HEK293 (cell line): ENCODE data around the gene CEBPB.

Experiments
- GLIS2 ChIP-seq: fragments of 450-650 bp; formaldehyde crosslinking; IDR thresholded peaks from 2 replicates; pipeline ENCODE4 v1.5.1; 2016; ENCODE audit warnings: missing biosample characterization, missing genetic modification characterization
- SP7 ChIP-seq: fragments of 450-650 bp; formaldehyde crosslinking; IDR thresholded peaks from 2 replicates; pipeline ENCODE4 v1.5.1; 2016; ENCODE audit warnings: missing biosample characterization, missing genetic modification characterization
- YY1 ChIP-seq: fragments of 450-650 bp; formaldehyde crosslinking; IDR thresholded peaks from 2 replicates; pipeline ENCODE4 v1.5.1; 2018; ENCODE audit warnings: missing biosample characterization, missing genetic modification characterization
- ZNF138 ChIP-seq: fragments of 450-650 bp; formaldehyde crosslinking; IDR thresholded peaks from 2 replicates; pipeline ENCODE4 v1.5.1; 2016; ENCODE audit warnings: missing biosample characterization, missing genetic modification characterization, borderline replicate concordance
- ZNF707 ChIP-seq: fragments of 450-650 bp; formaldehyde crosslinking; IDR thresholded peaks from 2 replicates; pipeline ENCODE4 v1.5.1; 2016; ENCODE audit warnings: missing biosample characterization, missing genetic modification characterization
- TF ChIP-seq, protein P1 (sequence below): fragments of 450-650 bp; formaldehyde crosslinking; IDR thresholded peaks from 2 replicates; pipeline ENCODE4 v1.5.1; 2017; ENCODE audit warnings: missing biosample characterization, missing genetic modification characterization
- TF ChIP-seq, protein P2 (sequence below): fragments of 450-650 bp; formaldehyde crosslinking; IDR thresholded peaks from 2 replicates; pipeline ENCODE4 v1.5.1; 2016; ENCODE audit warnings: missing biosample characterization, missing genetic modification characterization
- TF ChIP-seq, protein P3 (sequence below): fragments of 450-650 bp; formaldehyde crosslinking; IDR thresholded peaks from 2 replicates; pipeline ENCODE4 v1.5.1; 2016; ENCODE audit warnings: missing biosample characterization, missing genetic modification characterization
- TF ChIP-seq, protein P4 (sequence below): fragments of 450-650 bp; formaldehyde crosslinking; IDR thresholded peaks from 2 replicates; pipeline ENCODE4 v1.5.1; 2016; ENCODE audit warnings: missing biosample characterization, missing genetic modification characterization
- TF ChIP-seq, protein P5 (sequence below): fragments of 450-650 bp; formaldehyde crosslinking; IDR thresholded peaks from 2 replicates; pipeline ENCODE4 v1.5.1; 2016; ENCODE audit warnings: missing biosample characterization, missing genetic modification characterization

DNA sequence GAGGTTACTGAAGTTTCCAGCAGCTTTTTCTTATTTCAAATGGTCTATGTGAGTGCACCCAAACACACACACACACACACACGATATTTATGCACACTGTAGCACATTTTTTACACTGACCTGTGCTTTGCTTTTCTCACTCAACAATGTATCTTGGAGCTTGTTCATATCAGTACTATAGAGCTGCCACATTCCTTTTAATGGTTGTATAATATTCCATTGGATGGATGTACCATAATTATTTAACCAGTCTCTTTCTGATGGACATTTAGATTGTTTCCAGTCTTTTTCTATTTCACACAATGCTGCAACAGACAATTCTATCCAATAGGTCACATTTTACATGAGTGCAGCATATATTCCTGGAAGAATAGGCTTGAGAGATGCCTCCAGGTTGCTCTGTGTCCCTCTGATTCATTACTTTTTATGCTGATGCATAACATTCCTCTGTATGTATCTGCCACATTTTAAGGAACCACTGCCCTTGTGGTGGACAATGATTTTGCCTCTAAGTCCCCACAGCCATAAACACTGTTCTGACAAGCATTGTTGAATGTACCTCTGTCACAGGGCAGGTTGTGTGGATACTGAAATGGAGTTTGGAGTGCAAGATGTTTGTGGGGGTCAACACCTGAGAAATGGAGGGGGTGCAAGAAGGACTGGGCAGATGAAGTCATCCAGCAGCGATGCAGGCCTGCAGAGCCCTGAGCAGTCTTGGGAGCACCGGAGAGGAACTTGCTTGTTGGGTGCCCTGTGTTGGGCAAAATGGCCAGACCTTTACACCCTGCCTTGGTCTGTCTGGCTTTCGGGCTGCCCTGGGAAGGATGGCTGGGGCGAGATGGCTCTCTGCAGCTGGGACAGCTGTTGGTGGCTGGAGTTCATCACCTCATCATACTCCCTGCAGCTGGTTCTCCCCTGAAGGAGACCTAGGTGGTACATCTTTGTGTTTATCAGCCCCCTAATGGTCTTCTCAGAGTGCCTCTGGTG lies 13.6 kb downstream of the CEBPB start:
- TF ChIP-seq, protein P1, sequence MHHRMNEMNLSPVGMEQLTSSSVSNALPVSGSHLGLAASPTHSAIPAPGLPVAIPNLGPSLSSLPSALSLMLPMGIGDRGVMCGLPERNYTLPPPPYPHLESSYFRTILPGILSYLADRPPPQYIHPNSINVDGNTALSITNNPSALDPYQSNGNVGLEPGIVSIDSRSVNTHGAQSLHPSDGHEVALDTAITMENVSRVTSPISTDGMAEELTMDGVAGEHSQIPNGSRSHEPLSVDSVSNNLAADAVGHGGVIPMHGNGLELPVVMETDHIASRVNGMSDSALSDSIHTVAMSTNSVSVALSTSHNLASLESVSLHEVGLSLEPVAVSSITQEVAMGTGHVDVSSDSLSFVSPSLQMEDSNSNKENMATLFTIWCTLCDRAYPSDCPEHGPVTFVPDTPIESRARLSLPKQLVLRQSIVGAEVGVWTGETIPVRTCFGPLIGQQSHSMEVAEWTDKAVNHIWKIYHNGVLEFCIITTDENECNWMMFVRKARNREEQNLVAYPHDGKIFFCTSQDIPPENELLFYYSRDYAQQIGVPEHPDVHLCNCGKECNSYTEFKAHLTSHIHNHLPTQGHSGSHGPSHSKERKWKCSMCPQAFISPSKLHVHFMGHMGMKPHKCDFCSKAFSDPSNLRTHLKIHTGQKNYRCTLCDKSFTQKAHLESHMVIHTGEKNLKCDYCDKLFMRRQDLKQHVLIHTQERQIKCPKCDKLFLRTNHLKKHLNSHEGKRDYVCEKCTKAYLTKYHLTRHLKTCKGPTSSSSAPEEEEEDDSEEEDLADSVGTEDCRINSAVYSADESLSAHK (tag by site-specific recombination): no peak
- TF ChIP-seq GLIS2 (tag by site-specific recombination) (no peak), ZNF707 (tag by site-specific recombination) (no peak), ZNF138 (tag by site-specific recombination) (no peak), SP7 (tag by site-specific recombination) (no peak), YY1 (no peak)
- TF ChIP-seq, protein P2, sequence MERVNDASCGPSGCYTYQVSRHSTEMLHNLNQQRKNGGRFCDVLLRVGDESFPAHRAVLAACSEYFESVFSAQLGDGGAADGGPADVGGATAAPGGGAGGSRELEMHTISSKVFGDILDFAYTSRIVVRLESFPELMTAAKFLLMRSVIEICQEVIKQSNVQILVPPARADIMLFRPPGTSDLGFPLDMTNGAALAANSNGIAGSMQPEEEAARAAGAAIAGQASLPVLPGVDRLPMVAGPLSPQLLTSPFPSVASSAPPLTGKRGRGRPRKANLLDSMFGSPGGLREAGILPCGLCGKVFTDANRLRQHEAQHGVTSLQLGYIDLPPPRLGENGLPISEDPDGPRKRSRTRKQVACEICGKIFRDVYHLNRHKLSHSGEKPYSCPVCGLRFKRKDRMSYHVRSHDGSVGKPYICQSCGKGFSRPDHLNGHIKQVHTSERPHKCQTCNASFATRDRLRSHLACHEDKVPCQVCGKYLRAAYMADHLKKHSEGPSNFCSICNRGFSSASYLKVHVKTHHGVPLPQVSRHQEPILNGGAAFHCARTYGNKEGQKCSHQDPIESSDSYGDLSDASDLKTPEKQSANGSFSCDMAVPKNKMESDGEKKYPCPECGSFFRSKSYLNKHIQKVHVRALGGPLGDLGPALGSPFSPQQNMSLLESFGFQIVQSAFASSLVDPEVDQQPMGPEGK (tag by site-specific recombination): no peak
- TF ChIP-seq, protein P3, sequence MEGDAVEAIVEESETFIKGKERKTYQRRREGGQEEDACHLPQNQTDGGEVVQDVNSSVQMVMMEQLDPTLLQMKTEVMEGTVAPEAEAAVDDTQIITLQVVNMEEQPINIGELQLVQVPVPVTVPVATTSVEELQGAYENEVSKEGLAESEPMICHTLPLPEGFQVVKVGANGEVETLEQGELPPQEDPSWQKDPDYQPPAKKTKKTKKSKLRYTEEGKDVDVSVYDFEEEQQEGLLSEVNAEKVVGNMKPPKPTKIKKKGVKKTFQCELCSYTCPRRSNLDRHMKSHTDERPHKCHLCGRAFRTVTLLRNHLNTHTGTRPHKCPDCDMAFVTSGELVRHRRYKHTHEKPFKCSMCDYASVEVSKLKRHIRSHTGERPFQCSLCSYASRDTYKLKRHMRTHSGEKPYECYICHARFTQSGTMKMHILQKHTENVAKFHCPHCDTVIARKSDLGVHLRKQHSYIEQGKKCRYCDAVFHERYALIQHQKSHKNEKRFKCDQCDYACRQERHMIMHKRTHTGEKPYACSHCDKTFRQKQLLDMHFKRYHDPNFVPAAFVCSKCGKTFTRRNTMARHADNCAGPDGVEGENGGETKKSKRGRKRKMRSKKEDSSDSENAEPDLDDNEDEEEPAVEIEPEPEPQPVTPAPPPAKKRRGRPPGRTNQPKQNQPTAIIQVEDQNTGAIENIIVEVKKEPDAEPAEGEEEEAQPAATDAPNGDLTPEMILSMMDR (tag by site-specific recombination): no peak
- TF ChIP-seq, protein P4, sequence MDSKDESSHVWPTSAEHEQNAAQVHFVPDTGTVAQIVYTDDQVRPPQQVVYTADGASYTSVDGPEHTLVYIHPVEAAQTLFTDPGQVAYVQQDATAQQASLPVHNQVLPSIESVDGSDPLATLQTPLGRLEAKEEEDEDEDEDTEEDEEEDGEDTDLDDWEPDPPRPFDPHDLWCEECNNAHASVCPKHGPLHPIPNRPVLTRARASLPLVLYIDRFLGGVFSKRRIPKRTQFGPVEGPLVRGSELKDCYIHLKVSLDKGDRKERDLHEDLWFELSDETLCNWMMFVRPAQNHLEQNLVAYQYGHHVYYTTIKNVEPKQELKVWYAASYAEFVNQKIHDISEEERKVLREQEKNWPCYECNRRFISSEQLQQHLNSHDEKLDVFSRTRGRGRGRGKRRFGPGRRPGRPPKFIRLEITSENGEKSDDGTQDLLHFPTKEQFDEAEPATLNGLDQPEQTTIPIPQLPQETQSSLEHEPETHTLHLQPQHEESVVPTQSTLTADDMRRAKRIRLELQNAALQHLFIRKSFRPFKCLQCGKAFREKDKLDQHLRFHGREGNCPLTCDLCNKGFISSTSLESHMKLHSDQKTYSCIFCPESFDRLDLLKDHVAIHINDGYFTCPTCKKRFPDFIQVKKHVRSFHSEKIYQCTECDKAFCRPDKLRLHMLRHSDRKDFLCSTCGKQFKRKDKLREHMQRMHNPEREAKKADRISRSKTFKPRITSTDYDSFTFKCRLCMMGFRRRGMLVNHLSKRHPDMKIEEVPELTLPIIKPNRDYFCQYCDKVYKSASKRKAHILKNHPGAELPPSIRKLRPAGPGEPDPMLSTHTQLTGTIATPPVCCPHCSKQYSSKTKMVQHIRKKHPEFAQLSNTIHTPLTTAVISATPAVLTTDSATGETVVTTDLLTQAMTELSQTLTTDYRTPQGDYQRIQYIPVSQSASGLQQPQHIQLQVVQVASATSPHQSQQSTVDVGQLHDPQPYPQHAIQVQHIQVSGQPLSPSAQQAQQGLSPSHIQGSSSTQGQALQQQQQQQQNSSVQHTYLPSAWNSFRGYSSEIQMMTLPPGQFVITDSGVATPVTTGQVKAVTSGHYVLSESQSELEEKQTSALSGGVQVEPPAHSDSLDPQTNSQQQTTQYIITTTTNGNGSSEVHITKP (tag by site-specific recombination): no peak
- TF ChIP-seq, protein P5, sequence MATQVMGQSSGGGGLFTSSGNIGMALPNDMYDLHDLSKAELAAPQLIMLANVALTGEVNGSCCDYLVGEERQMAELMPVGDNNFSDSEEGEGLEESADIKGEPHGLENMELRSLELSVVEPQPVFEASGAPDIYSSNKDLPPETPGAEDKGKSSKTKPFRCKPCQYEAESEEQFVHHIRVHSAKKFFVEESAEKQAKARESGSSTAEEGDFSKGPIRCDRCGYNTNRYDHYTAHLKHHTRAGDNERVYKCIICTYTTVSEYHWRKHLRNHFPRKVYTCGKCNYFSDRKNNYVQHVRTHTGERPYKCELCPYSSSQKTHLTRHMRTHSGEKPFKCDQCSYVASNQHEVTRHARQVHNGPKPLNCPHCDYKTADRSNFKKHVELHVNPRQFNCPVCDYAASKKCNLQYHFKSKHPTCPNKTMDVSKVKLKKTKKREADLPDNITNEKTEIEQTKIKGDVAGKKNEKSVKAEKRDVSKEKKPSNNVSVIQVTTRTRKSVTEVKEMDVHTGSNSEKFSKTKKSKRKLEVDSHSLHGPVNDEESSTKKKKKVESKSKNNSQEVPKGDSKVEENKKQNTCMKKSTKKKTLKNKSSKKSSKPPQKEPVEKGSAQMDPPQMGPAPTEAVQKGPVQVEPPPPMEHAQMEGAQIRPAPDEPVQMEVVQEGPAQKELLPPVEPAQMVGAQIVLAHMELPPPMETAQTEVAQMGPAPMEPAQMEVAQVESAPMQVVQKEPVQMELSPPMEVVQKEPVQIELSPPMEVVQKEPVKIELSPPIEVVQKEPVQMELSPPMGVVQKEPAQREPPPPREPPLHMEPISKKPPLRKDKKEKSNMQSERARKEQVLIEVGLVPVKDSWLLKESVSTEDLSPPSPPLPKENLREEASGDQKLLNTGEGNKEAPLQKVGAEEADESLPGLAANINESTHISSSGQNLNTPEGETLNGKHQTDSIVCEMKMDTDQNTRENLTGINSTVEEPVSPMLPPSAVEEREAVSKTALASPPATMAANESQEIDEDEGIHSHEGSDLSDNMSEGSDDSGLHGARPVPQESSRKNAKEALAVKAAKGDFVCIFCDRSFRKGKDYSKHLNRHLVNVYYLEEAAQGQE (tag by site-specific recombination): no peak
